Activated naive CD4-positive, alpha-beta T cell treated with Interleukin-2 at 50 U/mL for 16 hours (primary cell): ENCODE results near the gene CFAP300.

ENCODE experiments used
- DNase-seq: peaks from one replicate; pipeline ENCODE4 v3.0.0-alpha.2; 2020

The CFAP300 gene

DNA sequence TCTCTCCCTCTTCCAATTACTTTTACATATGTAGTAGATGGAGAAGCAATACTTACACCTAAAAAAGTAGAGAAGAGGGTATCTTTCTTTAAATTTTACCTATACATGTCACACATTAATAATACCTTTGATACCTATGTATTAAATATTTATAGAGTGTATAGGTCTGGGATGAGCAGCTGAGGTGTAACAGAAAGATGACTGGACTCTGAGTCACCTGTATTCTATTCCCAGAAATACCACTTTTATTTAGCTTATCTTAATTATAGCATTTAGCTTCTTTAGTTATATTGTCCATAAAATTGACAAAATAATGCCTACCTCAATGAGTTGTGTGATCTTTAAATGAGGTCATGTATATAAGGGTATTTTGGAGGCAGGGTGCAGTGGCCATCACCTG, 32.4 kb downstream of the CFAP300 start:
- no peak for DNase-seq

DNA sequence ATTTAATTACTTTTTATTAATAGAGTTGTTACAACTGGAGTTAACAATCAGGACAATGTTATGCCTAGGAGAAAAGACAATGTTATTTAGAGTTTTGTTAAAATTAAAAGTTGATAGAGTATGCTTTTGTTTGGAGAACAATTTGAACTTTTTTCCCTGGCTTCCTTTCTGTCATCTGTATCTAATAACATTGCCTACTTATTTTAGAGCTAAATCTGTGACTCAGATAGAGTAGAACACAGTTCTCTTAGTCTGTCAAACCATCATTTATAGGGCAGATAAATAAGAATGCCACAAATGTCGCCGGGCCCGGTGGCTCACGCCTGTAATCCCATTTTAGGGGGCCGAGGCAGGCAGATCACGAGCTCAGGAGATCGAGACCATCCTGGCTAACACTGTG, 34.1 kb downstream of the CFAP300 start:
- DNase-seq = no peak

- DNase-seq = no peak
These were observed 38.8 kb downstream of the CFAP300 start for GRCh38 chr11:102085864-102086551.

- no peak for DNase-seq
These were observed 49.9 kb downstream of the CFAP300 start for GRCh38 chr11:102097186-102097585.

DNA sequence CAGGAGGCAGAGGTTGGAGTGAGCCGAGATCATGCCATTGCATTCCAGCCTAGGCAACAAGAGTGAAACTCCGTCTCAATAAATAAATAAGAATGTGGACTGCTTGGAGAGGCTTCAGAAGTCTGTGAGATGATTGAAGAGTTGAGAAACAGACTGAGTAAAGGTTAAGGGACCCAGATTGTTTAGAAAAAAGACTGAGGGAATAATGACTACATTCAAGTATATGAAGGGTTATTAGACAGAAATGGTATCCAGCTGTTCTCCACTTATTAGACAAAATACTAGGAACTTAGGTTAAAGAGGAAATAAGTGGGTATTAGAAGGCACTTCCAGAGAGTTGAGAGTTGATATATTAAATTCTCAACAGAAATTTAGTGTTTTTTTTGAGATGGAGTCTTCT, 52.5 kb downstream of the CFAP300 start:
- DNase-seq = no peak

- no peak for DNase-seq
These were observed 61.6 kb downstream of the CFAP300 start for GRCh38 chr11:102108734-102109440.

DNA sequence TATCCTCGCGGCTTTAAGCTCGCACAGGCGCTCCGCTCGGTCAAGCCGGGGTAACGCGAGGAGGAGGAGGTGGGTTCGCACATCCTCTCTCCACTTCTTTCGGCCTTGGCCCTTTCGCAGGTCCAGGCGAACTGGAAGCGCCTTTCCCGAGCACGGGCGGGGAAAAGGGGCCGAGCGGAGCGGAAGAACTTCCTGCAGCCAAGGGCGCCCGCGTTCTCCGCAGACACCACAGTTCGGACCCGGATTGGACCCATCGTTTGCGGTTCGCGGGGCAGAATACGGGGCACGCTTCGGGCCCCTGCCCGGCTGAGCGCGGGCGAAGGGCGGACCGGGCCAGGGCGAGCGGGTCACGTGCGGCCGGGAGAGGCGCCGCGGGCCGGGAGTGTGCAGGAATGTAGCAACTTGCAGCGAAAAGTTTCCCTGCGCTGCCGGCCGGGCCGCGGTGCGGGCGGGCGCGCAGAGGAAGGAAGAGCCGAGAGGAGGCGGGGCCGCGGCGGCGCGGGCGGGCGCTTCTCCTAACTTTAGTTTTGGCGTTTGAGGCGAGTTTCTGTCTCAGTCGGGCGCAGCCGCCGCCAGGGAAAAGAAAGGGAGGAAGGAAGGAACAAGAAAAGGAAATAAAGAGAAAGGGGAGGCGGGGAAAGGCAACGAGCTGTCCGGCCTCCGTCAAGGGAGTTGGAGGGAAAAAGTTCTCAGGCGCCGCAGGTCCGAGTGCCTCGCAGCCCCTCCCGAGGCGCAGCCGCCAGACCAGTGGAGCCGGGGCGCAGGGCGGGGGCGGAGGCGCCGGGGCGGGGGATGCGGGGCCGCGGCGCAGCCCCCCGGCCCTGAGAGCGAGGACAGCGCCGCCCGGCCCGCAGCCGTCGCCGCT, 62.9 kb downstream of the CFAP300 start, which contains the start of gene YAP1:
Gene YAP1, plus strand, starts transcription at position 552 of the 865 bp plus-strand sequence. CDS start 402 bp downstream, outside the sequence.
- DNase-seq = peak; percentile 69

GRCh38 chr11:102110761-102111010, 63.4 kb downstream of the CFAP300 start:
- peak; percentile 2 for DNase-seq

DNA sequence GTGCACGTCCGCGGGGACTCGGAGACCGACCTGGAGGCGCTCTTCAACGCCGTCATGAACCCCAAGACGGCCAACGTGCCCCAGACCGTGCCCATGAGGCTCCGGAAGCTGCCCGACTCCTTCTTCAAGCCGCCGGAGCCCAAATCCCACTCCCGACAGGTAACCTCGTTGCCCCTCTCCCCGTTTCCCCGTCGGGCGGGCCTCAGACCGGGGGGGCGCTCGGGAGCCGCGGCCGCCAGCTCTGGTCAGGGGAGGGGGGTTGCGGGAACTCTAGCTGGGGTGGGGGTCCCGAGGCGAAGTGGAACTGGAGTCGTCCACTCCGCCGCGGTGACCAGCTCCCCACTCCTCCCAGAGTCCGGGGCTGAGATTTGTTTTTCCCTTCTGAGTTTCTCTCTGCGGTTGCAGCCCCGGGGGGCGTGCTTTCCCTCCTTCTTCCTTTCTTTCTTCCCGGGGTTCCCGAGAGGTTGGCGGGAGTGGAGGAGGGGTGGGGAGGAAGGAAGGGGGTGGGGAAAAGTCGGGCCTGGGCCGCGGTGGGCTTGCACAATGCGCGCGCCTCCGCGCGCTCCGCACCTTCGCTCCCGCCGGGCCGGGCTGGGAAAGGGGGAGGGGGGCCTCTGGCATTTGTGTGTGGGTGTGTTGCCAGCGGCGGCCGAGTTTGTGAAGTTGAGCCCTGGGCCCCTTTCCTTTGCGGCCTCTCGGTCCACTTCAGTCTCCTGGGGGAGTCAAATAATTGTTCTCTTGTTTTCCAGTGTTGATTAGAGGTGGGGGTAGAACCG, 64.0 kb downstream of the CFAP300 start:
- peak; percentile 3 for DNase-seq

GRCh38 chr11:102111787-102112508, 64.7 kb downstream of the CFAP300 start:
- peak; percentile 4 for DNase-seq

DNA sequence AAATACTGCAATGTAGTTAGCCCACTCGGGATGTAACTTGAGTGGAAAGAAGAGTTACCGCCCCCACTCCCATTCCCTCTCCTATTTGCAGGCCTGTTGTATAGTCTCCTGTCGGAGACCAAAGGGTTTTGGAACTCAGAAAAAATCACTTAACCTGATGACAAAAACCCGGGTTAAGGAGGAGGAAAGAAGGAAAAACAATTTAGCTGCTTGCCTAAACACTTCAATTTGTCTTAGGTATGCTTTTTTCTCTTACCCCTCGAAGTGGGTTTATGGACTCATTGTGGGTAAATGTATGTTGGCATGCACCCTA, 65.2 kb downstream of the CFAP300 start:
- DNase-seq = no peak

GRCh38 chr11:102114032-102114431, 66.8 kb downstream of the CFAP300 start:
- no peak for DNase-seq

DNA sequence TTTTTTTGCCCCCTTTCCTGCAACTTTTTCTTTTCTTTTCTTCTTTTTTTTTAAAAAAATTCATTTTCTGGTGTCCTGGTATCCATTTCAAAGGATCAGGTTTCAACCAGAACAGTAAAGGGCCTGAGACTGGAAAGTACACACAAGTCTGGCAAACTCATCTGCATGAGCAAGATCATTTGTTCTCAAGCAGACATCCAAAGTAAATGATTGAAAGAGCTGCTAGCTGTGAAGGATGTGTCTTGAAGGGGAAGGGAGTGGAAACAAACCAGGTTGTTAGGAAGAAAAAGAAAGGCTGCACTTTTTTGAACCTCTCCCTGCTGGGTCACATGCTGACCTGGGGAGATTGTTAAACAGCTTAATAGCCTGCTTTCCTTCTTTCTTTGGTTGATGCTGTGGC, 68.3 kb downstream of the CFAP300 start:
- DNase-seq = no peak

GRCh38 chr11:102116453-102117205, 69.4 kb downstream of the CFAP300 start:
- DNase-seq = no peak

GRCh38 chr11:102117472-102118113, 70.4 kb downstream of the CFAP300 start:
- DNase-seq = no peak

GRCh38 chr11:102118937-102119336, 71.7 kb downstream of the CFAP300 start:
- DNase-seq = no peak

DNA sequence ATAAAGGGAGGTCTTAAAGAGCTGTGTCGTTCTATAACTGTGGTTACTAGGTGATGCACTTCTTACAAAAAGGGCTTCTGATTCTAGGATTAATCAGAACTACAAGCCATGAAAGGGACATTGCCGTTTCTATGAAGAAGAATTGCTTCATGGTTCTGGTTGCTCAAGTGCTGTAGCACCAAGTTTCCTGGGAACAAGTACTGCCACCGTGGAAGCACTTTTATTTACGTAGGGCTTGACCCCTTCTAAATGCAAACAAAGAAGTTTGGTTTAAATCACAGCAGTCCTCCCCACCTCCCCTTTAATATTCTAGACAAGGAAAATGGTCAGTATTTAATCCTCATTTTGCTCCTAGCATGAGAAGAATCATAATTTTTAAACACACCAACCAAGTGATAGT, 72.8 kb downstream of the CFAP300 start:
- DNase-seq = no peak

GRCh38 chr11:102120437-102120973, 73.3 kb downstream of the CFAP300 start:
- DNase-seq = no peak

DNA sequence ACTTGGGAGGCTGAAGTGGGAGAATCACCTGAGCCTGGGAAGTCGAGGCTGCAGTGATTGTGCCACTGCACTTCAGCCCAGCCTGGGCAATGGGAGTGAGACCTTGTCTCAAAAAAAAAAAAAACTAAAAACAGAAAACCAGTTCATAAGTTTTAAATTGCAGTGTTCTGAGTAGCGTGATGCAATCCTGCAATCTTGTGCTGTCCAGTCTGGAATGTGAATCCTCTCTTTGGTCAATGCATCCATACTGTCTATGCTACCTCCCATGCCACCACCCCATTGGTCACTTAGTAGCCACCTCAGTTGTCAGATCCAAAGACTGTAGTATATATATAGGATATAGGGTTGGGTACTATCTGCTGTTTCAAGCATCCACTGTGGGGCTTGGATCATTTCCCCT, 74.1 kb downstream of the CFAP300 start:
- no peak for DNase-seq
